GM21367 (cell line): ENCODE data around the gene AKR1B15.
A peak's percentile ranks its signal among the peaks of the same experiment; 100 is the strongest.
"Not testable (repeated sequence)": the region's sequence is repeated elsewhere in the genome, so short reads cannot be mapped to it uniquely, and the experiment has no call there.

Experiments used
- ATAC-seq: cut with Tn5 transposase; IDR thresholded peaks from one replicate; pipeline ENCODE4 v1.9.1; 2021; ENCODE audit not compliant: unreplicated experiment

Gene AKR1B15

DNA sequence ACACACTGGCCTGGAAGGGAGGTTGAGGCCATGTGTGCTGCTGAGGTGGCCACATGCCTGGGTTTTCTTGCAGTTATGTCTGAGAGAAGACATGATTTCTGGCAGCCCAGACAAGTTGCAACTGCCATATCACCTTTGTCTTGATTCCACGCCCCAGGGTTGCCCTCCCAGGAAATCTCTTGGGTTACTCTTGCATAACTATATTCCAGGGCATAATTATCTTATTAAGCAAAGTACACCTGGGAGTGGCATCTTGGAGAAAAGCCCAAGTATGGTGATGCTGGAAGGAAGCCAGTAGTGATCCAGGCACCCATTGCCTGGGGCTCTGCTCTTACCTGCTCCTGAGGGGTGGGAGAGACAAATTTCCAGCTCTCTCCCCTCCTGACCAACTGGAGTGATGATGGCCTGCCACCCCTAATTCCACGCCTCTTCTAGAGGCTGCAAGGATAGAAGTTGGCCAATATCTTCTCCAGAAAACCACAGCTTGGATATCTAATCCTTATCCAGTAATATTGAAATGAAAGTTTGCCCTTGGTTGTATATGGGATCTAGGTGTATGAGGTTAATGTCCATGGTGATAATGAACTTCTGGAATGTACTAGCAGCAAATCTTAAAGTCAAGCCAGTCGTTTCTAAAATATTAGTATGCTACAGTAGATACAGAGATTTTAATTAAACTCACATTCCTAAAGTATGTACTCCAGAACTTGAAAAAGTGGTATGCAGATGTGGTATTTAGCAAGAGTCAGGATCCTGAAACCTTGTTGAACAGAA lies 16.5 kb upstream of the AKR1B15 start:
- ATAC-seq = no peak

DNA sequence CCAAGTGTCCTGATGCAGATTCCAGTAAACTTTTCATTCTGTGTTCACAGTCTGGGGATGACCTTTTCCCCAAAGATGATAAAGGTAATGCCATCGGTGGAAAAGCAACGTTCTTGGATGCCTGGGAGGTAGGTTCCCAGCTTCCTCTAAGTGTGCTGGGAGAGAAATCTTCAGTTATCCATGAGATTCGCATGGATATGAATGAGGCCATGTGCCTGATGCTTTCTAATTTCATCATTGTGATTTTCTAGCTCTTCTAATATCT lies 16.0 kb upstream of the AKR1B15 start:
- no peak for ATAC-seq

DNA sequence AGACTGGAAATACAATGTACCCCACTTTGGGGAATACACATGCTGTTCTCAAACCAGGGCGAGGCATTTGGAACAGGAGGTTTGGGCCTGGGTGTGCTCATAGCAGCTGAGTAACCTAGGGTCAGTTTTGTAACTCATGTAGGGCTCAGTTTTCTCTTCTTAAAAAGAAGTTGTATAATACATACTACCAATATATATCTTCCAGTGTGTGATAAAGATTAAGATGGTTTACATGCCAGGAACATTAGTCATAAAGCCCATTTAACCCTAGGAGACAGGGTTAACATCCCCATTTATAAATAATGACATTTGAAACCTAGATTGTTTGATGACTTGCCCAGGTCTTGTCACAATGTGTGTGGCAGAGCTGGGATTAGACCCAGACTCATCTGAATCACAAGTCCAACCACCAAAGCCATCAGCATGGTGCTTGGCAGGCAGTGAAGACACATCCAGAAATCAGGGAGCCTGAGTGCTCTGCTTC lies 15.6 kb upstream of the AKR1B15 start:
- ATAC-seq = no peak

DNA sequence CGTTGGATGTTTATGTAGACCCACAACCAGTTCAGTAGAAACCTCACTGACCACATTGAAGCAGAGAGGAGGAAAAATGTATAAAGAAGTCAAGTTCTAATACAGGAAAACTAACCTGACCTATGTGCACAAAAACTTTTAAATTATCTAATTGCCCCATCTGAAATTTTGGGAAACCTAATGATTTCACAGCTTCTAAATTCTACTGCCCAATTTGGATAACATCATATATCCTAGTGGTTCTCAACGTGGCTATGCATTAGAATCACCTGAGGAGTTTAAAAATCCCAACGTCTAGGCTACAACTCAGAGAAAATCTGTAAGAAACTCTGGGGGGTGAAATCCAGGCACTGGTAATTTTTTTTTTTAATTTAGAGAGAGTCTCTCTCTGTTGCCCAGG lies 14.3 kb upstream of the AKR1B15 start:
- no peak for ATAC-seq

DNA sequence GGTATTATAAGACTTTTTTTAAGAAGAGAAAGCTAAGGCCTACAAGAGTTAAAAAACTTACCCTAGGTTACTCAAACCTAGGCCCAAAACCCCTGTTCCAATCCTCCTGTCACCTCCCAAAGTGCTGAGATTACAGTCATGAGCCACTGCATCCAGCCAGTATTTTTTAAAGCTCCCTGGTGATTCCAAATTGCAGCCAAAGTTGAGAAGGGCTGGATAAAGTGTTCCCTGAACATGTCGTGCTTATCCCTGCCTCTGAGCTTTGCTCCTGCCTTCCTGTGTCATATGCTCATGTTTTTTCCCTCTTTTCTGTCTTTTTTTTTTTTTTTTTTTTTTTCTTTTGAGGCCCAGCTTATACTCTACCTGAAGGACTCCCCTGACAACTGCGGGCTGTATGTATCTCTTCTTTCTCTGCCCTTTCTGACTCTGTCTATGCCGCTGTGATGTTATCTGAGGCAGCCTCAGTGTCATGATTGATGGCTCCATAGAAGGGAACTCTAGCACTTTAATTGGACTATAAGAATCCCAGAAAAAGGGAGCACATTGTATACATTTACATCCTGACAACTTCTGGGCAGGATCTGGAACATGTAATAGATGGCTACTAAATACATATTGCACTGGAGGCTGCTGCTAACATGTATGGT lies 13.5 kb upstream of the AKR1B15 start:
- no peak for ATAC-seq

GRCh38 chr7:134535919-134536299 lies 13.0 kb upstream of the AKR1B15 start:
- ATAC-seq = no peak

DNA sequence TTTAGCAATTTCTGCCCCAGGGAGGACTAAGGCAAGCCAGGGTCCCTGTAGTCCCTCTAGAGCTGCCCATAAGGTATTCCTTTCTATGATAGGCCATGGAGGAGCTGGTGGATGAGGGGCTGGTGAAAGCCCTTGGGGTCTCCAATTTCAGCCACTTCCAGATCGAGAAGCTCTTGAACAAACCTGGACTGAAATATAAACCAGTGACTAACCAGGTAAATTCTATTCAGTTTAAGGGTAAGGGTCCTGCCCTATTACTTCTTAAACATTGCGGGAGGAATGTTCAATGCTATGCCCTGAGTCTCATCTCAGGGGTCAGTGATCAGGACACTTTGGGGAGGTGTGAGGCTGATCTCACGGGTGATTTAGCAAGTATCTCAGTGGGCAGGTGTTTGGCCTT lies 12.4 kb upstream of the AKR1B15 start:
- not testable (repeated sequence) for ATAC-seq

DNA sequence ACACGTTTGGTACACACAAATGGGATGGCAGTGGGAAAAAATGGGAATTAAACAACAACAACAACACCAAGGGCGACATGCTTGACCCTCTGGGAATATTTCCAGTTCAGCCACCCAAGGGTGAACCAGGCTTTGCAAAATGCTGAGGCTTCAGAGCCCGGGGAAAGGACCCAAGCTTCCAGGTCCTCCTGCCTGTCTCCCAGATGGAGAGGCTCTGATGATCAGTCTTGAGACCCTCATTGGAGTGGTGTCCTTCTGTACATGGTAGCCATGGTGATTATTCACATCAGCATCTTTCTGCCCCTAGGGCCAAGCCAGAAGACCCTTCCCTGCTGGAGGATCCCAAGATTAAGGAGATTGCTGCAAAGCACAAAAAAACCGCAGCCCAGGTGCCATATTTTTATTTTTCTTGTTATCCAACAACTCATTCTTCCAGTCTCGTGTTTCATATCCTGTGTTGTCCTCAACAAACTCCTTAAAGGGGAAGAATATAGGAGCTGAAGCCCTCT lies 11.6 kb upstream of the AKR1B15 start:
- ATAC-seq = not testable (repeated sequence)

DNA sequence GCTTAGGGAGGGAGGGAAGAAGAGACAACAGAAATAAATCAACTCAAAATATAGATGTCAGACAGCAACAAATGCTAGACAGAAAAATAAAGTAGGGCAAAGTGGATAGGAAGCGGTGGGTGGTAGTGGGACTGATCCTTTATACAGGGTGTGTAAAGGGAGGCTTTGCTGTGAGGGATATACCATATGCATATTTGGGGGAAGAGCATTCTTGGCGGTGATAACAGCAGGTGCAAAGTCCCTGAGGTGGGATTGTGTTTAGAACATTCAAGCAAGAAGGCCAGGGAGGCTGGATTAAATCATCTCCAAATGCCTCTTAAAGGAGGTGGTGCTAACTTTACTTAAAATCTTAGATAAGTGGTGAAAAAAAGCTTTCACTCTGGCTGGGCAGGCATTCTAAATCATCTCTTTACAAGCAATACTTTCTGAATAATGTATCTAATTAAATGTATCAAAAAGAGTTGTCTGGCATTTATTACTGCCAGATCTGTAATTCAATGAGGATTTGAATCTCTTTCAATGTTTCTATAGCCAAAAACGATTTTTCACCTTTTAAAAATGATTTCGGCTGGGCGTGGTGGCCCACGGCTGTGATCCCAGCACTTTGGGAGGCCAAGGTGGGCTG lies 9.4 kb upstream of the AKR1B15 start:
- ATAC-seq = no peak

- ATAC-seq = not testable (repeated sequence)
These were observed 7.3 kb upstream of the AKR1B15 start for GRCh38 chr7:134541501-134542194.

GRCh38 chr7:134542195-134542771 lies 6.6 kb upstream of the AKR1B15 start:
- no peak for ATAC-seq

GRCh38 chr7:134545380-134545779 lies 3.5 kb upstream of the AKR1B15 start:
- no peak for ATAC-seq

GRCh38 chr7:134545918-134546317 lies 3.0 kb upstream of the AKR1B15 start:
- no peak for ATAC-seq

DNA sequence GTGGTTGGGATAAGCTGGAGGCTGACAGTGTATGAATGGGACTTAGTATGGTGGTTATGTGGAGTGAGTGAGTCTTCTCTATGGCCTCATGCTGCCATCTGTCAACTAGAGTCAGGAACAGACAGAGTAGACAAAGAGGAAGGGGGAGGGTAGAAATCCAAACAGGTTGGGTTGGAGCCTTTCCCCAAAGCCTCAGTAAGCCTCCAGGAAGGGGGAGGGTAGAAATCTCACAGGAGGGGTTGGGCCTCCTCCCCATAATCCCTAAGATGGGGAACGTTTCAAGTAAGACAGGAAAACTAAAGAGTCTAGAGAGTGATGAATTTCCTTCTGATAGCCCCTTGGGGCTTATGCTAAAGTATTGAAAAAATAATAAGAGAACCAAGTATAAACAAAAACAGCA lies 2.0 kb upstream of the AKR1B15 start:
- ATAC-seq = no peak

GRCh38 chr7:134547397-134548054 lies 1.4 kb upstream of the AKR1B15 start:
- ATAC-seq = peak; percentile 74

- ATAC-seq = no peak
These were observed 456 bp downstream of the AKR1B15 start for GRCh38 chr7:134549366-134549765.

- no peak for ATAC-seq
These were observed 3.2 kb downstream of the AKR1B15 start for GRCh38 chr7:134552105-134552504.

DNA sequence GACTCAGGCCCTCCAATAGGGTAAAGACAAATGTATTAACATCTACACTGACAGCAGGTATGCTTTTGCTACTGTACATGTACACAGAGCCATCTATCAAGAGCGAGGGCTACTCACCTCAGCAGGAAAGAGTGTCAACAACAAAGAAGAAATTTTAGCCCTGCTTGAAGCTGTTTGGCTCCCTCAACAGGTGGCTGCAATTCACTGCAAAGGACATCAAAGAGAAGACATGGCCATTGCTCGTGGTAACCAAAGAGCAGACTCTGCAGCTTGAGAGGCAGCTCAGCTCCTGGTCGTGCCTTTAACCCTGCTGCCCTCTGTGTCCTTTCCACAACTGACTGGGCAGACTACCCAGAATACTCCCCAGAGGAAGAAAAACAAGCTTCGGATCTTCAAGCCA lies 5.1 kb downstream of the AKR1B15 start:
- ATAC-seq = no peak

- ATAC-seq = no peak
These were observed 5.6 kb downstream of the AKR1B15 start for GRCh38 chr7:134554417-134554966.

DNA sequence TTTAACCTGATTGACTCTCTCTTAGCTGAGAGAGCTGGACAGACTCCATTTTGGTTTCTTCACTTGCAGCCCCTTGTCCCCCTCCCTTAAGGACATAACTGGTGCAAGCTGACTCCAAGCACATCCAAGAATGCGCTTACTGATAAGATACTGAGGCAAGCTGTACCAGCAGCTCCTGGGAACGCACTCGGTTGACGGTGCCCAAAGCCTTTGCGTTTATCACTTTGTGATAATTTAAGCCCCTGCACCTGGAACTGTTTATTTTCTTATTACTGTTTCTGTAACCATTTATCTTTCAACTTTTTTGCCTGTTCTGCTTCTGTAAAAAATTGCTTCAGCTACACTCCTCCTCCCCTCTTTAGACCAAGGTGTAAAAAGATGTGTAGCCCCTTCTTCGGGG lies 8.5 kb downstream of the AKR1B15 start:
- no peak for ATAC-seq
